HEK293T (cell line): ENCODE data around the gene FRMD5.

ENCODE experiments used
- CTBP1 ChIP-seq: fragments of 450-650 bp; IDR thresholded peaks from 2 replicates; pipeline ENCODE4 v1.6.1; 2016; ENCODE audit warnings: borderline replicate concordance
- ELF4 ChIP-seq: fragments of 450-650 bp; IDR thresholded peaks from 2 replicates; pipeline ENCODE4 v1.6.1; 2017; ENCODE audit warnings: antibody characterized with exemption
- FOXA1 ChIP-seq: fragments of 450-650 bp; IDR thresholded peaks from 2 replicates; pipeline ENCODE4 v1.6.1; 2016; ENCODE audit warnings: mild to moderate bottlenecking
- FOXK2 ChIP-seq: fragments of 450-650 bp; IDR thresholded peaks from 2 replicates; pipeline ENCODE4 v1.6.1; 2016; ENCODE audit warnings: mild to moderate bottlenecking
- FOXM1 ChIP-seq: fragments of 450-650 bp; IDR thresholded peaks from 2 replicates; pipeline ENCODE4 v1.6.1; 2017; ENCODE audit warnings: mild to moderate bottlenecking, borderline replicate concordance
- SP1 ChIP-seq: fragments of 450-650 bp; IDR thresholded peaks from 2 replicates; pipeline ENCODE4 v1.6.1; 2017
- SUZ12 ChIP-seq: fragments of 450-650 bp; IDR thresholded peaks from 2 replicates; pipeline ENCODE4 v1.6.1; 2016; ENCODE audit warnings: mild to moderate bottlenecking

DNA sequence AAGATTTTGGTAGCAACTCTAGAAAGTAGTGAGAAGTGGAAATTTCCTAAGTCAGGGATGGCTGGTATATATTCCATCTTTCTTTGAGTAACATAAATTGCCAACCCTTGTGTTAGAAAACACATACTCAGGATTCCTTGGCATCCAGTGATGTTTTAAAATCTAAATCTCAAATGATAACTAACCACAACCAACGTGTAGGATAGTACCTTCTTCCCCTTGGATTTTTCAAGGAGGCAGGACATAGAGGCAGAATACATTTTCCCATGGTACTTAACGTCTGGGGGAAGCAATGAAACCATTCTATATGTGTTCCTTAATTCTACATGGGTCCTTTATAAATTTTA lies 274.8 kb downstream of the FRMD5 start:
- TF ChIP-seq CTBP1 (no peak), SUZ12 (no peak), FOXK2 (no peak), SP1 (no peak), FOXA1 (no peak), FOXM1 (no peak), ELF4 (no peak)
